ENCODE measurements around the gene SMG7.
A peak's percentile ranks its signal among the peaks of the same experiment; 100 is the strongest.

The SMG7 gene

GRCh38 chr1:183476081-183476480 is 3.8 kb downstream of the SMG7 start:
- DNase-seq (ENCODE audit: low read depth): no peak
- no peak overlapping the region for H3K4me3 ChIP-seq (ENCODE audit: low read depth, low read length)
- no peak for TF ChIP-seq CTCF (IDR thresholded peaks at IDR 0.05; ENCODE audit: low read depth, low read length, missing control alignments)

GRCh38 chr1:183477986-183478781 is 5.9 kb downstream of the SMG7 start:
- peak overlapping the region; percentile 20; the same call in 1 of the 2 replicates for H3K4me3 ChIP-seq (ENCODE audit: low read depth, low read length)
- TF ChIP-seq CTCF (IDR thresholded peaks at IDR 0.05; ENCODE audit: low read depth, low read length, missing control alignments): no peak
- no peak for DNase-seq (ENCODE audit: low read depth)

- no peak for DNase-seq (ENCODE audit: low read depth)
Measured at GRCh38 chr1:183480971-183481441, 8.7 kb downstream of the SMG7 start.

GRCh38 chr1:183483224-183483623 is 10.9 kb downstream of the SMG7 start:
- TF ChIP-seq CTCF (IDR thresholded peaks at IDR 0.05; ENCODE audit: low read depth, low read length, missing control alignments): no peak
- H3K4me3 ChIP-seq (ENCODE audit: low read depth, low read length): no peak overlapping the region
- DNase-seq (ENCODE audit: low read depth): no peak

More at GRCh38 chr1:183480971-183481441, 8.7 kb downstream of the SMG7 start:
- no peak for TF ChIP-seq CTCF (IDR thresholded peaks at IDR 0.05; ENCODE audit: low read depth, low read length, missing control alignments)
- peak overlapping the region; percentile 24; the same call in 1 of the 2 replicates for H3K4me3 ChIP-seq (ENCODE audit: low read depth, low read length)

- TF ChIP-seq CTCF (IDR thresholded peaks at IDR 0.05; ENCODE audit: low read depth, low read length, missing control alignments): no peak
- no peak for DNase-seq (ENCODE audit: low read depth)
- no peak overlapping the region for H3K4me3 ChIP-seq (ENCODE audit: low read depth, low read length)
Measured at GRCh38 chr1:183484254-183484653, 12.0 kb downstream of the SMG7 start.

- no peak overlapping the region for H3K4me3 ChIP-seq (ENCODE audit: low read depth, low read length)
- DNase-seq (ENCODE audit: low read depth): no peak
- TF ChIP-seq CTCF (IDR thresholded peaks at IDR 0.05; ENCODE audit: low read depth, low read length, missing control alignments): no peak
Measured at GRCh38 chr1:183484851-183485250, 12.6 kb downstream of the SMG7 start.

Measured in GM12864 (cell line).